GM23338 (cell line): ENCODE measurements around the gene RRP7A. TPM values are rescaled to one million over a fixed set of nuclear protein-coding genes. Genes with fewer than 3 reads are reported as not detected.

Experiments used
- ATAC-seq: fragments of 200-7000 bp; cut with Tn5 transposase; 3 replicates; pipeline ENCODE4 v1.9.1; 2020
- DNase-seq: peaks from one replicate; pipeline ENCODE4 v3.0.0-alpha.2; 2015; ENCODE audit warnings: low spot score
- H2AFZ ChIP-seq: fragments of 200-600 bp; sonication (generic); 2 replicates; pipeline ENCODE4 v1.8.0; 2016; ENCODE audit warnings: antibody characterized with exemption, mild to moderate bottlenecking, moderate library complexity
- H3F3A ChIP-seq: fragments of 200-600 bp; sonication (generic); replicated peaks from 2 replicates; pipeline ENCODE4 v1.8.0; 2017; ENCODE audit warnings: antibody characterized with exemption, mixed run types, low read depth
- H3K27ac ChIP-seq: fragments of 200-600 bp; sonication (generic); 2 replicates; pipeline ENCODE4 v1.6.1; 2016; ENCODE audit warnings: low read depth
- H3K27me3 ChIP-seq: fragments of 200-600 bp; sonication (generic); 2 replicates; pipeline ENCODE4 v1.8.0; 2016; ENCODE audit warnings: mild to moderate bottlenecking, mixed run types, moderate library complexity; ENCODE audit not compliant: insufficient read depth
- H3K36me3 ChIP-seq: fragments of 200-600 bp; sonication (generic); 2 replicates; pipeline ENCODE4 v1.8.0; 2016; ENCODE audit warnings: mild to moderate bottlenecking; ENCODE audit not compliant: insufficient read depth
- H3K4me1 ChIP-seq: fragments of 200-600 bp; sonication (generic); 2 replicates; pipeline ENCODE4 v1.8.0; 2016; ENCODE audit warnings: mild to moderate bottlenecking, moderate library complexity; ENCODE audit not compliant: insufficient read depth
- H3K4me2 ChIP-seq: fragments of 200-600 bp; sonication (generic); 2 replicates; pipeline ENCODE4 v1.7.1; 2017; ENCODE audit warnings: mixed run types
- H3K4me3 ChIP-seq: fragments of 200-600 bp; sonication (generic); 2 replicates; pipeline ENCODE4 v1.6.1; 2016; ENCODE audit warnings: mixed run types
- H3K79me2 ChIP-seq: fragments of 200-600 bp; sonication (generic); replicated peaks from 2 replicates; pipeline ENCODE4 v1.8.0; 2017; ENCODE audit warnings: mild to moderate bottlenecking; ENCODE audit not compliant: insufficient read depth
- H3K9me2 ChIP-seq: fragments of 200-600 bp; sonication (generic); 2 replicates; pipeline ENCODE4 v1.8.0; 2017; ENCODE audit not compliant: insufficient read depth
- H4K20me1 ChIP-seq: fragments of 200-600 bp; sonication (generic); replicated peaks from 2 replicates; pipeline ENCODE4 v1.8.0; 2017; ENCODE audit warnings: mild to moderate bottlenecking; ENCODE audit not compliant: insufficient read depth
- H3K27ac Mint-ChIP-seq: 2 replicates; pipeline ENCODE4 v1.8.0; 2020; ENCODE audit warnings: inconsistent platforms, mild to moderate bottlenecking, moderate library complexity, mixed read lengths
- H3K27me3 Mint-ChIP-seq: 3 replicates; pipeline ENCODE4 v1.8.0; 2022; ENCODE audit warnings: low read depth, mild to moderate bottlenecking, moderate library complexity, mixed read lengths, inconsistent platforms; ENCODE audit not compliant: insufficient read depth, poor library complexity
- H3K36me3 Mint-ChIP-seq: 3 replicates; pipeline ENCODE4 v1.8.0; 2021; ENCODE audit warnings: low read depth, mild to moderate bottlenecking, inconsistent platforms, moderate library complexity, mixed read lengths
- H3K4me1 Mint-ChIP-seq: 3 replicates; pipeline ENCODE4 v1.8.0; 2020; ENCODE audit warnings: mild to moderate bottlenecking, inconsistent platforms, mixed read lengths
- H3K4me3 Mint-ChIP-seq: 3 replicates; pipeline ENCODE4 v1.8.0; 2021; ENCODE audit warnings: moderate library complexity, mild to moderate bottlenecking, inconsistent platforms, mixed read lengths
- H3K9me3 Mint-ChIP-seq: 3 replicates; pipeline ENCODE4 v1.8.0; 2020; ENCODE audit warnings: moderate library complexity, mild to moderate bottlenecking, inconsistent platforms, mixed read lengths
- EZH2phosphoT487 ChIP-seq: fragments of 200-600 bp; sonication (generic); IDR thresholded peaks from one replicate; pipeline ENCODE4 v1.8.1; 2018; ENCODE audit warnings: antibody characterized with exemption; ENCODE audit not compliant: unreplicated experiment
- NANOG ChIP-seq: IDR thresholded peaks from 2 replicates; pipeline ENCODE4 v1.6.1; 2016; ENCODE audit warnings: antibody characterized with exemption, borderline replicate concordance
- POLR2AphosphoS5 ChIP-seq: IDR thresholded peaks from 2 replicates; pipeline ENCODE4 v1.6.1; 2016; ENCODE audit warnings: antibody characterized with exemption, low read depth
- STAT1 ChIP-seq: IDR thresholded peaks from one replicate; pipeline ENCODE4 v1.6.1; 2016; ENCODE audit warnings: antibody characterized with exemption; ENCODE audit not compliant: unreplicated experiment
- ZNF114 ChIP-seq: fragments of 250-450 bp; sonication (Bioruptor Pico); IDR thresholded peaks from 2 replicates; pipeline ENCODE4 v1.5.0; 2020; ENCODE audit warnings: mild to moderate bottlenecking, moderate library complexity
- ZNF331 ChIP-seq: fragments of 250-450 bp; sonication (Bioruptor Pico); IDR thresholded peaks from 2 replicates; pipeline ENCODE4 v1.5.0; 2020; ENCODE audit warnings: low read depth, mild to moderate bottlenecking, moderate library complexity
- polyA plus RNA-seq: library from polyadenylated mRNA; unstranded; fragments of >200 nt; fragmentation: Nextera tagmentation; extraction: Ambion mirVana; gene quantifications from 2 replicates; pipeline ENCODE4 v1.2.1, GENCODE V29; 2016
- total RNA-seq: library from RNA; depleted of rRNA; stranded (reverse); fragments of >200 nt; shearing (Covaris generic); gene quantifications from 2 replicates; pipeline ENCODE4 v1.2.3, GENCODE V29; 2014
- TF ChIP-seq, protein P1 (sequence below): fragments of 250-450 bp; sonication (Bioruptor Pico); IDR thresholded peaks from 2 replicates; pipeline ENCODE4 v1.5.0; 2020; ENCODE audit warnings: mild to moderate bottlenecking, moderate library complexity
- TF ChIP-seq, protein P2 (sequence below): IDR thresholded peaks from one replicate; pipeline ENCODE4 v1.6.1; 2018; ENCODE audit warnings: antibody characterized with exemption; ENCODE audit not compliant: unreplicated experiment

The RRP7A gene
- total and polyA plus RNA-seq, 2 experiments from 2014 or later = 48.1 to 59.2 TPM

DNA sequence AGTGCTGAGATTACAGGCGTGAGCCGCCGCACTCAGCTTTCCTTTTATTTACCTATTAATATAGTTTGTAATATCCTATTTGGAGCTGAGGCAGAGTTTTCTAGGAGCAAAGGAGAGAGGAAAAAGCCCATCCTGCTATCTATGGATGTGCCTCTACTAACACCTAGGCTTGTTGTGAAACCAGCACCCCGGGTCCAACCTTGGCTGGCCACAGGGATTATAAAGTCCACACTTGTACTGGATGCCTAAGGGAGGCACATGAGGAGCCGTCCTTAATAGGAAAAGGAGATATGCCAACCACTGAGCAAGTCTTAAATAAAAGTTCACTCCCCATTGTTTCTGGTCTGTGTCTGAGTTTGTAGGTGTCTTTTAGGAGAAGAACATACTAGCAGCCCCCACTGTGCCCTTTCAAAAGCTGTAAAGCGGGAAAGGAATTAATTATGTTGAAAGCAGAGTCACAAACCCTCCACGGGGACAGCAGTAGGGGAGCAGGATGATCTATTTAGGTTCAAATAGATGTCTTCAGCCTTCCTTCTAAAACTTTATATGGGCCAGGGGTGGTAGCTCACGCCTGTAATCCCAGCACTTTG lies 29.3 kb downstream of the RRP7A start:
- Histone ChIP-seq H3K27ac (no peak overlapping the region; the same call in 1 of the 2 replicates), H3K4me3 (no peak overlapping the region), H4K20me1 (no peaks in the 10 kb centered on the region), H3F3A (0 out of 2 replicates have a peak, but pooled peaks cover 5% of the 10 kb centered on the region), H3K4me1 (peaks cover 8% of the 10 kb centered on the region; the same call in 1 of the 2 replicates), H2AFZ (peak overlapping the region; percentile 72; the same call in 1 of the 2 replicates), H3K4me2 (no peak overlapping the region), H3K27me3 (no peaks in the 10 kb centered on the region), H3K36me3 (no peaks in the 10 kb centered on the region), H3K9me2 (no peaks in the 10 kb centered on the region), H3K79me2 (no peaks in the 10 kb centered on the region)
- Mint-ChIP-seq H3K27ac (no peak overlapping the region), H3K4me3 (no peak overlapping the region), H3K36me3 (no peaks in the 10 kb centered on the region), H3K9me3 (no peaks in the 10 kb centered on the region), H3K4me1 (peaks cover 18% of the 10 kb centered on the region; the same call in 2 of the 3 replicates), H3K27me3 (peaks cover 10% of the 10 kb centered on the region)
- DNase-seq (no peak), ATAC-seq (peak; percentile 71)
- TF ChIP-seq STAT1 (no peak), ZNF114 (no peak), EZH2phosphoT487 (no peak), NANOG (no peak), POLR2AphosphoS5 (no peak), ZNF331 (no peak)
- TF ChIP-seq, protein P1, sequence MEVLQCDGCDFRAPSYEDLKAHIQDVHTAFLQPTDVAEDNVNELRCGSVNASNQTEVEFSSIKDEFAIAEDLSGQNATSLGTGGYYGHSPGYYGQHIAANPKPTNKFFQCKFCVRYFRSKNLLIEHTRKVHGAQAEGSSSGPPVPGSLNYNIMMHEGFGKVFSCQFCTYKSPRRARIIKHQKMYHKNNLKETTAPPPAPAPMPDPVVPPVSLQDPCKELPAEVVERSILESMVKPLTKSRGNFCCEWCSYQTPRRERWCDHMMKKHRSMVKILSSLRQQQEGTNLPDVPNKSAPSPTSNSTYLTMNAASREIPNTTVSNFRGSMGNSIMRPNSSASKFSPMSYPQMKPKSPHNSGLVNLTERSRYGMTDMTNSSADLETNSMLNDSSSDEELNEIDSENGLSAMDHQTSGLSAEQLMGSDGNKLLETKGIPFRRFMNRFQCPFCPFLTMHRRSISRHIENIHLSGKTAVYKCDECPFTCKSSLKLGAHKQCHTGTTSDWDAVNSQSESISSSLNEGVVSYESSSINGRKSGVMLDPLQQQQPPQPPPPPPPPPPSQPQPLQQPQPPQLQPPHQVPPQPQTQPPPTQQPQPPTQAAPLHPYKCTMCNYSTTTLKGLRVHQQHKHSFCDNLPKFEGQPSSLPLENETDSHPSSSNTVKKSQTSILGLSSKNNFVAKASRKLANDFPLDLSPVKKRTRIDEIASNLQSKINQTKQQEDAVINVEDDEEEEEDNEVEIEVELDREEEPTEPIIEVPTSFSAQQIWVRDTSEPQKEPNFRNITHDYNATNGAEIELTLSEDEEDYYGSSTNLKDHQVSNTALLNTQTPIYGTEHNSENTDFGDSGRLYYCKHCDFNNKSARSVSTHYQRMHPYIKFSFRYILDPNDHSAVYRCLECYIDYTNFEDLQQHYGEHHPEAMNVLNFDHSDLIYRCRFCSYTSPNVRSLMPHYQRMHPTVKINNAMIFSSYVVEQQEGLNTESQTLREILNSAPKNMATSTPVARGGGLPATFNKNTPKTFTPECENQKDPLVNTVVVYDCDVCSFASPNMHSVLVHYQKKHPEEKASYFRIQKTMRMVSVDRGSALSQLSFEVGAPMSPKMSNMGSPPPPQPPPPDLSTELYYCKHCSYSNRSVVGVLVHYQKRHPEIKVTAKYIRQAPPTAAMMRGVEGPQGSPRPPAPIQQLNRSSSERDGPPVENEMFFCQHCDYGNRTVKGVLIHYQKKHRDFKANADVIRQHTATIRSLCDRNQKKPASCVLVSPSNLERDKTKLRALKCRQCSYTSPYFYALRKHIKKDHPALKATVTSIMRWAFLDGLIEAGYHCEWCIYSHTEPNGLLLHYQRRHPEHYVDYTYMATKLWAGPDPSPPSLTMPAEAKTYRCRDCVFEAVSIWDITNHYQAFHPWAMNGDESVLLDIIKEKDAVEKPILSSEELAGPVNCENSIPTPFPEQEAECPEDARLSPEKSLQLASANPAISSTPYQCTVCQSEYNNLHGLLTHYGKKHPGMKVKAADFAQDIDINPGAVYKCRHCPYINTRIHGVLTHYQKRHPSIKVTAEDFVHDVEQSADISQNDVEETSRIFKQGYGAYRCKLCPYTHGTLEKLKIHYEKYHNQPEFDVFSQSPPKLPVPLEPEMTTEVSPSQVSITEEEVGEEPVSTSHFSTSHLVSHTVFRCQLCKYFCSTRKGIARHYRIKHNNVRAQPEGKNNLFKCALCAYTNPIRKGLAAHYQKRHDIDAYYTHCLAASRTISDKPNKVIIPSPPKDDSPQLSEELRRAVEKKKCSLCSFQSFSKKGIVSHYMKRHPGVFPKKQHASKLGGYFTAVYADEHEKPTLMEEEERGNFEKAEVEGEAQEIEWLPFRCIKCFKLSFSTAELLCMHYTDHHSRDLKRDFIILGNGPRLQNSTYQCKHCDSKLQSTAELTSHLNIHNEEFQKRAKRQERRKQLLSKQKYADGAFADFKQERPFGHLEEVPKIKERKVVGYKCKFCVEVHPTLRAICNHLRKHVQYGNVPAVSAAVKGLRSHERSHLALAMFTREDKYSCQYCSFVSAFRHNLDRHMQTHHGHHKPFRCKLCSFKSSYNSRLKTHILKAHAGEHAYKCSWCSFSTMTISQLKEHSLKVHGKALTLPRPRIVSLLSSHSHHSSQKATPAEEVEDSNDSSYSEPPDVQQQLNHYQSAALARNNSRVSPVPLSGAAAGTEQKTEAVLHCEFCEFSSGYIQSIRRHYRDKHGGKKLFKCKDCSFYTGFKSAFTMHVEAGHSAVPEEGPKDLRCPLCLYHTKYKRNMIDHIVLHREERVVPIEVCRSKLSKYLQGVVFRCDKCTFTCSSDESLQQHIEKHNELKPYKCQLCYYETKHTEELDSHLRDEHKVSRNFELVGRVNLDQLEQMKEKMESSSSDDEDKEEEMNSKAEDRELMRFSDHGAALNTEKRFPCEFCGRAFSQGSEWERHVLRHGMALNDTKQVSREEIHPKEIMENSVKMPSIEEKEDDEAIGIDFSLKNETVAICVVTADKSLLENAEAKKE (CRISPR knock-in tag) = no peak
- TF ChIP-seq, protein P2, sequence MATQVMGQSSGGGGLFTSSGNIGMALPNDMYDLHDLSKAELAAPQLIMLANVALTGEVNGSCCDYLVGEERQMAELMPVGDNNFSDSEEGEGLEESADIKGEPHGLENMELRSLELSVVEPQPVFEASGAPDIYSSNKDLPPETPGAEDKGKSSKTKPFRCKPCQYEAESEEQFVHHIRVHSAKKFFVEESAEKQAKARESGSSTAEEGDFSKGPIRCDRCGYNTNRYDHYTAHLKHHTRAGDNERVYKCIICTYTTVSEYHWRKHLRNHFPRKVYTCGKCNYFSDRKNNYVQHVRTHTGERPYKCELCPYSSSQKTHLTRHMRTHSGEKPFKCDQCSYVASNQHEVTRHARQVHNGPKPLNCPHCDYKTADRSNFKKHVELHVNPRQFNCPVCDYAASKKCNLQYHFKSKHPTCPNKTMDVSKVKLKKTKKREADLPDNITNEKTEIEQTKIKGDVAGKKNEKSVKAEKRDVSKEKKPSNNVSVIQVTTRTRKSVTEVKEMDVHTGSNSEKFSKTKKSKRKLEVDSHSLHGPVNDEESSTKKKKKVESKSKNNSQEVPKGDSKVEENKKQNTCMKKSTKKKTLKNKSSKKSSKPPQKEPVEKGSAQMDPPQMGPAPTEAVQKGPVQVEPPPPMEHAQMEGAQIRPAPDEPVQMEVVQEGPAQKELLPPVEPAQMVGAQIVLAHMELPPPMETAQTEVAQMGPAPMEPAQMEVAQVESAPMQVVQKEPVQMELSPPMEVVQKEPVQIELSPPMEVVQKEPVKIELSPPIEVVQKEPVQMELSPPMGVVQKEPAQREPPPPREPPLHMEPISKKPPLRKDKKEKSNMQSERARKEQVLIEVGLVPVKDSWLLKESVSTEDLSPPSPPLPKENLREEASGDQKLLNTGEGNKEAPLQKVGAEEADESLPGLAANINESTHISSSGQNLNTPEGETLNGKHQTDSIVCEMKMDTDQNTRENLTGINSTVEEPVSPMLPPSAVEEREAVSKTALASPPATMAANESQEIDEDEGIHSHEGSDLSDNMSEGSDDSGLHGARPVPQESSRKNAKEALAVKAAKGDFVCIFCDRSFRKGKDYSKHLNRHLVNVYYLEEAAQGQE = no peak
